Caco-2 (cell line): ENCODE results near the gene OTX2. TPM values are rescaled to one million over a fixed set of nuclear protein-coding genes. Genes with fewer than 3 reads are reported as not detected.

Experiments used
- BruUV-seq: library from RNA; stranded (reverse); fragments of 400-500 nt; replicated peaks from 2 replicates; lab custom pipeline; 2021; lab: Mats Ljungman, UMichigan
- CTCF ChIA-PET: fragments of 300-600 bp; sonication (Branson Sonifier 250); formaldehyde crosslinking; loops from one replicate; lab custom pipeline; 2022; ENCODE audit warnings: antibody characterized with exemption; lab: Charles Lee
- POLR2A ChIA-PET: fragments of 300-600 bp; sonication (Branson Sonifier 250); formaldehyde crosslinking; loops from one replicate; lab custom pipeline; 2022; ENCODE audit warnings: antibody characterized with exemption; lab: Charles Lee
- DNase-seq, 2 experiments: peaks; one replicate each; pipeline versions ENCODE4 v3.0.0 to v3.0.0-alpha.2; 2020 to 2022
- H3K27me3 ChIP-seq: replicated peaks from 2 replicates; pipeline ENCODE4 v1.6.0; 2011; ENCODE audit warnings: low read length; ENCODE audit not compliant: control insufficient read depth, insufficient read depth
- H3K36me3 ChIP-seq: 2 replicates; pipeline ENCODE4 v1.5.1; 2011; ENCODE audit warnings: low read length; ENCODE audit not compliant: control insufficient read depth, insufficient read depth
- H3K4me1 ChIP-seq: fragments of 250-450 bp; sonication (Bioruptor Pico); 2 replicates; pipeline ENCODE4 v1.5.1; 2020; ENCODE audit warnings: mild to moderate bottlenecking
- H3K4me3 ChIP-seq: 2 replicates; pipeline ENCODE4 v1.5.1; 2011; ENCODE audit warnings: low read depth, mild to moderate bottlenecking, control low read depth, low read length
- H3K9me3 ChIP-seq: fragments of 250-450 bp; sonication (Bioruptor Pico); 2 replicates; pipeline ENCODE4 v1.5.1; 2020; ENCODE audit warnings: mild to moderate bottlenecking, moderate library complexity
- H3K27ac Mint-ChIP-seq: one replicate; pipeline ENCODE4 v1.8.0; 2022; ENCODE audit warnings: mixed read lengths; ENCODE audit not compliant: unreplicated experiment
- H3K27me3 Mint-ChIP-seq: one replicate; pipeline ENCODE4 v1.8.0; 2022; ENCODE audit warnings: mixed read lengths; ENCODE audit not compliant: insufficient read depth, unreplicated experiment
- H3K36me3 Mint-ChIP-seq: one replicate; pipeline ENCODE4 v1.8.0; 2022; ENCODE audit warnings: mild to moderate bottlenecking, mixed read lengths; ENCODE audit not compliant: insufficient read depth, unreplicated experiment
- H3K4me1 Mint-ChIP-seq: one replicate; pipeline ENCODE4 v1.8.0; 2022; ENCODE audit warnings: low read depth, mixed read lengths; ENCODE audit not compliant: unreplicated experiment
- H3K4me3 Mint-ChIP-seq: one replicate; pipeline ENCODE4 v1.8.0; 2022; ENCODE audit warnings: mild to moderate bottlenecking, moderate library complexity, mixed read lengths; ENCODE audit not compliant: unreplicated experiment
- H3K9me3 Mint-ChIP-seq: one replicate; pipeline ENCODE4 v1.8.0; 2022; ENCODE audit warnings: mixed read lengths; ENCODE audit not compliant: unreplicated experiment
- intact Hi-C: fragments of 100-400 bp; cut with micrococcal nuclease; formaldehyde crosslinking; loops from one replicate; pipeline ENCODE4 v1.10.0; 2022; ENCODE audit not compliant: unreplicated experiment
- total RNA-seq: library from RNA; stranded (reverse); gene quantifications from 2 replicates; pipeline ENCODE4 v1.2.3, GENCODE V29; 2022
- TF ChIP-seq, protein P1 (sequence below), 2 experiments: fragments of 200-600 bp in 1 of 2; IDR thresholded peaks; 1 replicate in 1 of 2; 2 replicates in 1 of 2; pipeline versions ENCODE4 v1.5.1 to v1.8.0; 2011 to 2022; ENCODE audit warnings: antibody characterized with exemption in 1 of 2, control low read depth in 1 of 2, inconsistent platforms in 1 of 2, low read depth in 1 of 2, low read length in 1 of 2, mild to moderate bottlenecking in 1 of 2, moderate library complexity in 1 of 2; ENCODE audit not compliant: insufficient read depth in 1 of 2, severe bottlenecking in 1 of 2, unreplicated experiment in 1 of 2

Gene OTX2
- total RNA-seq, 1 experiment from 2014 or later = not detected

DNA sequence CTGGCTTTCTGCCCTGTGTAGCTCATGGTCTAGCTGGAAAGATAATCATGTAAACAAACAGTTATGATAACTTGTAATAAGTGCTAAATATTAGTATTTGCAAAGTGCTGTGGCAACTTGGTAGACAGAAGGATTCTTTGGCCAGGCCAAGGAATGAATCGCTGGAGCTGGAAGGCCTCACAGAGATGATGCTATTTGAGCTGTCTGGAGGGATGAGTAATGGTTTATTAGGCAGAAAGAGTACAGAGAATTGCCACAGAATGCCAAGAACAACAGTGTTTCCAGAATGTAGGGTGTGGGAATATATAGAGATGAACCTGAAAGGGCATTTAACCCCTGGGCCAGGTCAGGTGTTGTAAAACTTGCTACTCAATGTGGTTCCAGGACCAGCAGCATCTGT, 27.6 kb downstream of the OTX2 start:
- Histone ChIP-seq H3K36me3 (no peaks in the 10 kb centered on the region), H3K4me1 (no peaks in the 10 kb centered on the region), H3K4me3 (no peak overlapping the region), H3K9me3 (no peaks in the 10 kb centered on the region), H3K27me3 (no peaks in the 10 kb centered on the region)
- BruUV-seq = no TSS peak
- Mint-ChIP-seq H3K36me3 (no peaks in the 10 kb centered on the region), H3K4me1 (no peaks in the 10 kb centered on the region), H3K9me3 (no peaks in the 10 kb centered on the region), H3K27ac (no peak overlapping the region), H3K4me3 (no peak overlapping the region), H3K27me3 (peaks cover 3% of the 10 kb centered on the region)
- TF ChIP-seq, protein P1, sequence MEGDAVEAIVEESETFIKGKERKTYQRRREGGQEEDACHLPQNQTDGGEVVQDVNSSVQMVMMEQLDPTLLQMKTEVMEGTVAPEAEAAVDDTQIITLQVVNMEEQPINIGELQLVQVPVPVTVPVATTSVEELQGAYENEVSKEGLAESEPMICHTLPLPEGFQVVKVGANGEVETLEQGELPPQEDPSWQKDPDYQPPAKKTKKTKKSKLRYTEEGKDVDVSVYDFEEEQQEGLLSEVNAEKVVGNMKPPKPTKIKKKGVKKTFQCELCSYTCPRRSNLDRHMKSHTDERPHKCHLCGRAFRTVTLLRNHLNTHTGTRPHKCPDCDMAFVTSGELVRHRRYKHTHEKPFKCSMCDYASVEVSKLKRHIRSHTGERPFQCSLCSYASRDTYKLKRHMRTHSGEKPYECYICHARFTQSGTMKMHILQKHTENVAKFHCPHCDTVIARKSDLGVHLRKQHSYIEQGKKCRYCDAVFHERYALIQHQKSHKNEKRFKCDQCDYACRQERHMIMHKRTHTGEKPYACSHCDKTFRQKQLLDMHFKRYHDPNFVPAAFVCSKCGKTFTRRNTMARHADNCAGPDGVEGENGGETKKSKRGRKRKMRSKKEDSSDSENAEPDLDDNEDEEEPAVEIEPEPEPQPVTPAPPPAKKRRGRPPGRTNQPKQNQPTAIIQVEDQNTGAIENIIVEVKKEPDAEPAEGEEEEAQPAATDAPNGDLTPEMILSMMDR (IDR thresholded peaks at IDR 0.05; ENCODE audit: insufficient read depth in 1 of 2, low read depth in 1 of 2, low read length in 1 of 2, severe bottlenecking in 1 of 2, unreplicated experiment in 1 of 2) = no peak
- intact Hi-C loops = no loop called here
- POLR2A ChIA-PET = no interaction called here
- CTCF ChIA-PET = no interaction called here
- no peak for DNase-seq

DNA sequence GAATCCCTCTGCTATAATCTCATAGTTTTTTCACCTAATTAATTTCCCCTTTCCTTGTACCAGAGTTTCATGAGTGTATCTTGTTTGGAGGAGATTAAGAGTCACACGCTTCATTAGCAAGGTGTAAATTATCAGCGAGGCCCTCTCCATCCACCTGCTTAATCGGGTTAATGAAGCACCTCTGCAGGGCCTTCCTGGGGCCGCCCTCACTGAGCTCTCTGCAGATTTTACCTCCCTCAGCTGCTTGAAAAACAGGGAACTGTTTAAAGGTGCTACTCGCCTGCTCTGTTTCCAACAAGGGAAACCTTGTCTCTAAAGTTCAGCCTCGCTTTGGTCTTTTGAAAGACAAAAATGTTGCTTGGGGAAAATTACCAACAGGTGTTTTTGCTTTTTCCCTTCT, 35.8 kb downstream of the OTX2 start:
- Histone ChIP-seq H3K4me3 (no peak overlapping the region), H3K36me3 (no peaks in the 10 kb centered on the region), H3K9me3 (no peaks in the 10 kb centered on the region), H3K27me3 (no peaks in the 10 kb centered on the region), H3K4me1 (no peaks in the 10 kb centered on the region)
- no peak overlapping the region for H3K4me3 Mint-ChIP-seq
- no peaks in the 10 kb centered on the region for H3K36me3 Mint-ChIP-seq
- H3K27ac Mint-ChIP-seq = no peak overlapping the region
- intact Hi-C loops = no loop called here
- CTCF ChIA-PET = no interaction called here
- POLR2A ChIA-PET = no interaction called here
- H3K9me3 Mint-ChIP-seq = no peaks in the 10 kb centered on the region
- no peak for DNase-seq
- no TSS peak for BruUV-seq
- H3K27me3 Mint-ChIP-seq = no peaks in the 10 kb centered on the region
- H3K4me1 Mint-ChIP-seq = no peaks in the 10 kb centered on the region
- TF ChIP-seq, protein P1 (IDR thresholded peaks at IDR 0.05; ENCODE audit: insufficient read depth in 1 of 2, low read depth in 1 of 2, low read length in 1 of 2, severe bottlenecking in 1 of 2, unreplicated experiment in 1 of 2) = no peak

DNA sequence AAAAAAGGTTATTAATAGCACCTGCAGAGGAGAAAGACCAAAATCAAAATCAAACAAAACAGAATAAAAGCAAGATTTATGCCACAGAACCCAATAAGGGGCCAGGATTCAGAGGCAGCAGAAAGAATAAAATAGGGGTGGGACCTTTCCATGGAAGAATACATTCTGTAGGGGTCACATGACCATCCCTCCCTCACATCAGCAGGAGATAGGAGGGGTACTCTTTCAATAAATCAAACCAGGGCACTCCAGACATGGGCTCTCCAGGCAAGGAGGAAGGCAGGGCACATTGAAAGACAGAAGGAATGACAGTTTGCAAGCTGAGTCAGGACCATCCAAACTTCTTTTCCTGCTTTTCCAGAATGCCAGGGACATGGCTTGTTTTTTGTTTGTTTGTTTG, 39.8 kb downstream of the OTX2 start:
- ChIA-PET POLR2A (no interaction called here), CTCF (interaction anchor here (1.1 kb wide), 1 partner anchor 9 kb away, joined by 3 read pairs; no protein-coding TSS in a partner anchor)
- DNase-seq = no peak
- Mint-ChIP-seq H3K27me3 (no peaks in the 10 kb centered on the region), H3K27ac (no peak overlapping the region), H3K36me3 (no peaks in the 10 kb centered on the region), H3K9me3 (no peaks in the 10 kb centered on the region), H3K4me1 (no peaks in the 10 kb centered on the region), H3K4me3 (no peak overlapping the region)
- H3K4me3 ChIP-seq = no peak overlapping the region
- H3K27me3 ChIP-seq = no peaks in the 10 kb centered on the region
- no peaks in the 10 kb centered on the region for H3K4me1 ChIP-seq
- TF ChIP-seq, protein P1 (IDR thresholded peaks at IDR 0.05; ENCODE audit: insufficient read depth in 1 of 2, low read depth in 1 of 2, low read length in 1 of 2, severe bottlenecking in 1 of 2, unreplicated experiment in 1 of 2) = no peak
- no TSS peak for BruUV-seq
- intact Hi-C loops = no loop called here
- H3K9me3 ChIP-seq = no peaks in the 10 kb centered on the region
- no peaks in the 10 kb centered on the region for H3K36me3 ChIP-seq
